GM19023 (cell line): ENCODE results near the gene CSMD2.

Experiments
- ATAC-seq: cut with Tn5 transposase; IDR thresholded peaks from one replicate; pipeline ENCODE4 v1.9.1; 2021; ENCODE audit warnings: mild to moderate bottlenecking, moderate library complexity; ENCODE audit not compliant: unreplicated experiment

CSMD2 gene

DNA sequence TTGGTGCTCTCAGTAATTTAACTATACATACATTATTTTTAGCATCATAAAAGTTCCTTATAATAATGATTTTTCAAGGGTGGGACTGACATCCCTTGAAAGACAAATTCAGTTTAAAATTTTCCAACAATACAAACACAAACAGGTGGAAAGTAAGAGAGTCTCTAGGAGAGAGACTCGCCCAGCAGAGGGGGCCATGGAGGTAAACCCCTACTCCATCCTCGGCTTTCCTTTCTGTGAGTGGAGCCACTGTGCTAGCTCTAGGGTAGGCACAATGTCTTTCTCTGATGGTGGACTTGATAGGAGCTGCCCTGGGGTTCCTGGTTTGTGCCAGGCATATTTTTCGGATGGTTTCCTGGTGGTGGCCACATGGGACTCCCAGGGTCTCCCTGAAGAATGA lies 8.3 kb downstream of the CSMD2 start:
- no peak for ATAC-seq

DNA sequence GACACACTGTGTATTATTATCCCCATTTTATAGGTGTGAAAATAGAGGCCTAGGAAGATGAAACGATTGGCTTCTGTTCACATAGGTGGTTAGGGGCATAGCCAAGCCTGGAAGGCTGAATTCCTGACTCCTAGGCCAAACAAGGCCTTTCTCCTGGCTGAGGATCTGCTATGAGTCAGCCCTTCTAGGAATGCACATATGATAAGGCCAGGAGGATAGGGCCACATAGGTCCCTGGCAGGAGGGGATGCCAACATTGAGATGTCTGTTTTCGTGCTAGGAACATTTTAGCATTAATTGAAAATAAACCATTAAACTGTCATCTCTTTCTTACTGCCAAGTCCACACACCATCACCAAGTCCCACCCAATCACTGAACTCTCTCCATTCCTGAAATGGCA lies 9.2 kb downstream of the CSMD2 start:
- ATAC-seq = no peak

- ATAC-seq = no peak
Measured at GRCh38 chr1:34153246-34153645, 11.8 kb downstream of the CSMD2 start.

DNA sequence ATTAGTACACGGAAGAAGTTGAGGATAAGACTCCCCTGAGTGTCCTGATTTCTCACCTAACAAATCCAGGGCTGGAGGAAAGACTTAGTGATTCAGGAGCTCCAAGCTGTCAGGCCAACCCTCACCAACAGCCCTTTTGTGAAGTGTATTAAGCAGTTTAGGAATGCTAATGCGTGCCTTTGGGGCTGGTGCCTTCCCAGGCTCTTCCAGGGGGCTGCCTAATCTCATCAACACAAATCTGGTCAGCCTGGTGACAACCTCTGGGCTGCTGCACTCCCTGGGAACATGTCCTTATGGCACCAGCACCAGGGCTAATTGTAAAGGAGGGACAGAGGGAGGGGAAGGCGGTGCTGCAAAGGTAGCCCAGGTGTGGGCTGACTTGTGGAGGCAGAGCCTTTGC lies 15.5 kb downstream of the CSMD2 start:
- no peak for ATAC-seq

DNA sequence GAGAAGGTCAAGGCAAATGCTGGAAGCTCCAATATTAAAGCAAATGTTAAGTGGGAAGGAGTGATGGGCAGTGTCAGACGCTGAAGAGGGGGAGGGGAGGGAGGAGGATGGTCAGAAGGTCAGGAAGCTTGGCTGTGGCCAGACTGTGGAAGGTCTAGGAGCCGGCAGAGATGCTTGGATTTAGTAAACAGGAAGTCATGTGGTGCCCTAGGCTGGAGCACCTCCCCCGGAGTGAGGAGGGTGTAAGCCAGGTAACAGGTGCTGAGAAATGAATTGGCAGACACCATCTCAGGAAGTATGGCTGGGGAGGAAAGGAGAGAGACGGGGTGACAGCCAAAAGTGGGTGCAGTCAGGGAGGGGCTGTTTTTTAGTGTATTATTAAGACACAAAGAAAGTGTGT lies 17.7 kb downstream of the CSMD2 start:
- no peak for ATAC-seq

DNA sequence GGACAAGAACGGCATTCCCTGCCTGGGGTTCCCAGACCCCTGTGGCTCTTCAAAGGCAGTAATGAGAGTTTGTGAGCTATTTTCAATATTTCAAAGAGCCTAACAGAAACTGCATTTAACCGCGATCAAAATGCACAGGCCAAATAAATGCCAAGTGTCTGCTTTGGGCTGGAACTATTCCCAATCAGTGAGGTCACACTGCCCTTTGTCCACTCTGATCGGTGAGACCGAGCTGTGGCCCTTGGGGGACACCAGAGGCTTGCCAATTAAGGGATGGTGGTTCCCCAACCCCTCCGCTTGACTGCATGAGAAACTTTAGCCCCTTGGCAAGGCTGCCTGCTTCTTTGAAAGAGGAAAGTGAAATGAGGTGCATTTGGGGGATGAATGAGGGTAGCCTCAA lies 20.3 kb downstream of the CSMD2 start:
- ATAC-seq = no peak

DNA sequence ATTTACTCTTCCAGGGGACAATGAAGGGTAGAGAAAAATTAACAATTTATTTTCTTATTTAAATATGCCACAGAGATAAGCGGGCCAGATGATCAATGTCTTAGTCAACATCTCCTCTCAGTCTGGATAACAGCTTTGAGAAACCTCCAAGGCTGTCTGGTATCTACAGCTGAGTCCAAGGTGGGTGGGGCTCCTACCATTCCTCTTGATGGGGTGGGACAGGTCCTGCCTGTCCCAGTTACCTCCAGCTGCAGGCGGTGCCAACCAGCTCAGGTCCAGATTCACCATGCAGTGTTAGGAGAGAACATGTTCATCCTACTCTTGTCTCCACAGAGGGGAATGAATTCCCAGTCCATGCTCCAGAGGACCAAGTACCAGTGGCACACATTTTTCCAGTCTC lies 21.1 kb downstream of the CSMD2 start:
- ATAC-seq = no peak

DNA sequence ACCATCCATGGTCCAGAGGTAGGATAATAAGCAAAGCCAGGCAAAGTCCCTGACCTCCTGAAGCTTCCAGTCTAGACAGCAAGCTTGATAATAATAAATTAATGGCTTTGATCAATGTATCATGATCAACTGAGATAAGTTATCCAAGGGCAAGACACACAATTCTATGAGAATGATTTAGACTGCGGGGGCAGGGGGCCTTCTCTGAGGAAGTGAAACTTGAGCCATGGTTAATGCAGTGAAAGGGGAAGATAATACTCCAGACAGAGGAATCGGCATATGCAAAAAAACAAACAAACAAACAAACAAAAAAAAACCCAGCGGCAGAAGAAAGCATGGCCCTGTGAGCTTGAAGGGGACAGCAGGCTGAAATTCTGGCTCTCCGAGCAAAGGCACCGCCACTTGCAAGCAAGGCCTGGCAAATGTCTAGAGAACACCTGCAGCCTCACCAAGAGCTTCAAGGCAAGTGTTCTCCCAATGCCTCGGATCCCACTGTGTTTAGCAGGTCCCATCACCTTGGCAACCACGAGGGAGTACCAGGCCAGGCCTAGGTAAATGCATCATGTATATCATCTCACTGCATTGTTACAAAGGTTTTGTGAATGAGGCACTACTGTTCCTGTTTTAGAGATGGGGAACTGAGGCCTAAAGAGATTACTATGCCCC lies 24.9 kb downstream of the CSMD2 start:
- ATAC-seq = no peak

DNA sequence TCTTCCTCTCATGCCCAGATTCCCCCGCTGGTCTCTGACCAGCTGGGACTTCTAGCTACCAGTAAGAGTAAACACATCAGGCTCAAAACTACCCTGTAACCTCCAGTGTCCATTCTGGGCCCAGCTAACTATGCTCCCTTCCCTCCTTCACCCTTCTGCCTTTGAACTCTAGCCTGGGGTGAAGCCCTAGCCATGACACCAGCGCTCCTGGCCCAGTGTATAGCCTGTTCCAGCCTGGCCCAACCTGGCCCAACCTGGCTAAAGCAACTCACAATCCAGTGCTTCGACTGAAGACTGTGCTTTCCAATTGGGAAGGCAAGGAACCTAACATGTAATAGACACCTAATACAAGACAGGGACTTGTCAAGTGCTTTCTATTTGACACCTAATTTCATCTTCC lies 27.6 kb downstream of the CSMD2 start:
- no peak for ATAC-seq

GRCh38 chr1:34132161-34132420 lies 32.9 kb downstream of the CSMD2 start:
- no peak for ATAC-seq

DNA sequence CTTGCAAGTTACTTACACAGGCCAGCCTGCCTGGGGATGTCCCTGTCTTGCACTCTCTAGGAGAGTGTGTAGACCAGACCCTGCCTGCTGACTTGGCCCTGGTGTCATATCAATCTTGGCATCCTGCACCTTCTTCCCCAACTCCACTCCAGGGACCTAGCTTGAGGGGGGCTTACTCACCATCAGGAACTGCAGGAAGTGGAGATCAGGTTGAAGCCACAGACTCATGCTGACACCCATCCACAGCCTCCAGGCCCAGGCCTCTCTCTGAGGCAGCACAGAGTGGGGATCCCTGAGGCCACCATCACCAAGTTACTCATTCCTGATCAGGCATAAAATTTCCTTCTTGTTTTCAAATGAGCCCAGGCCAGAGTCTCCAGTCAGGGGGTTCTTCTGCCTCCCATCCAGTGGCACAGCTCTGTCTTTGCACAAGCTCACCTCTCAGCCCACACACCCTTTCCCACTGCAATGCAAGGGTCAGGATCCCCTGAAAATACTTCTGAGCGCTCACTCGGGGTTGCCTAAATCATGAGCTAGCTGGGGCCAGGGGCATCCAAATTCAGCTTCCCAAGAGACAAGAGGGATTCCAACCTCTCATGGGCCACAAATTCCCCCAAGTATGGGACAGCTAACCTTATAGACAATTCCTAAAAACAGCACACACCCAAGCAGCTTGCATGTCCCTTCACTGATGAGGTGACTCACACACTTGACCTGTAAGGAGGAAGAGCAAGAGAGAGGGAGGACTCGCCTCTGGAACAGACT lies 33.5 kb downstream of the CSMD2 start:
- no peak for ATAC-seq

DNA sequence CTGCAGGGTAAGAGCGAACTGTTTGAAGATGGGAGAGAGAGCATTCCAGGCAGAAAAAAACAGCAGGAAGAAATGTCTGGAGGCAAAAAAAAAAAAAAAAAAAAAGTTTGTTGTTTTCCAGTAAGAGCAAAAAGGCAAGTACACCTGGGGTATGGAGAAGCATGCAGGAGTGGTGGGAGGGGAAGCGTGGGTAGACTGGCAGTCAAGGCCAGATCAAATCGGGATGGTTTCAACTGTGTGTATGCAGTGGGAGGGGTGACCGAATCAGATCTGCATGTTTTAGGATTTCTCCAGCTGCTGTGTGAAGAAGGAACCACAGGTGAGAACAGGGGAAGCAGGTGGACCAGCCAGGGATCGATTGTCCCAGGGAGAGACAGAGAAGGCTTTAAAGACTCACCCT lies 34.7 kb downstream of the CSMD2 start:
- no peak for ATAC-seq

GRCh38 chr1:34129630-34130029 lies 35.4 kb downstream of the CSMD2 start:
- no peak for ATAC-seq

GRCh38 chr1:34128186-34128889 lies 36.7 kb downstream of the CSMD2 start:
- no peak for ATAC-seq

DNA sequence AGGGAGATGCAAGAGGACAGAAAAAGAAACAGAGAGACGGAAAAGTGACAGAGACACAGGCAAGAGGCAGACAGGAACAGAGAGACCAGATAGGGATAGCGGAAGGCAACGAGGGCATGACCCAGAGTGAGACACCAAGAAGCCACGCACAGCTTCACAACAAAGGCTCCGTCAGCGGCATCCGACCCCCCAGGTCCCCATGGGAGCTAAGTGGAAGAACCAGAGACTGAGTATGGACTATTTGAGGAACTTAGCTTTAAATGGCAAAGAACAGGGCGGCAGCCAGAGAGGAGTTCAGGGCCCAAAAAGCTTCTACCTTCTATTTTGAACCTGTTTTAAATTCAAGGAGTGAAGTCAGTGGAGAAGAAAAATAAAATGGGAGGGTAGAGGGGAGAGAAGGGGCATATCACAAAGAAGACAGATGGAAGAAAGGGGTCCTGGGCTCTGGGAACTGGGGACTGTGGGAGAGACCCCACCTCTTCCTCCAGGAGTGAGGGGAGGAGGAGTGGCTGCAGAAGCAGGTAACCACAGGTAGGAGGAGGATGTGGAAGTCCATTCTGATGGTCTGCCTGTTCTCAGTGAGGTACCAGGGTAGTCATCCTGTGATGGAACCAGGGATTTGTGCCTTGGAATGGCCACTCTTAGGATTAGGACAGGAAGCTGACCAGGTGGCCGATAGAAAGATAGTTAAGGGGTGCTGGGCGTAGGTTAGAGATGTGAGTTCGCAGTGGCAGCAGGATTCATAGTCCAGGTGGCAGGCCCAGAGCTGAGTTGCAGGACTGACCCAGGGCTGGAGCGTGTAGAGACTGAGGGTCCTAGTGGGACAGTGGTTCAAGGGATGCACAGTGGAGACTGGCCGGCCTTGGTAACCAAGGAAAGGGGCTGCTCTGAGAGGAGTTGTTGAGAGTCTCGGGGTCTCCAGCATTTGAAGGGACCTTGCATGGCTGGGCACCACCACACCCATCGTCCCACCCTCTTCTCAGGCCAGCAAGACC lies 37.7 kb downstream of the CSMD2 start:
- no peak for ATAC-seq

DNA sequence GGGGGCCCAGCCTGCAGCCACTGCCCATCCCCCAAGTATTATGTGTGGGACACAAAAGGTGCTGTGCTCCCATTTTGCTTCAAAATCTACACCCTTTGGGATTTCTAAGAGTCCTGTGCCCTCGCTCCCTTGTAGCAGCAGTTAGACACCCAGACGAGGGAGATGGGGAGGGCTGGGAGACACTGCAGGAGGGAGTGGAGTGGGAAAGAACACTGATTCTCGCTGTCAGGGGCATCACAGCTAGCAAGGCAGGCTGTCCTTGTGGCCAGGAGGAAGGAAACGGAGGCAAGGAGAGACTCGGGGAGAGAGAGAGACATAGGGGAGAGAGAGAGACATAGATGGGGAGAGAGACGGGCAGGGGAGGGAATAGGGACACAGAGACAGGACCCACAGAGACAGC lies 38.5 kb downstream of the CSMD2 start:
- ATAC-seq = no peak

DNA sequence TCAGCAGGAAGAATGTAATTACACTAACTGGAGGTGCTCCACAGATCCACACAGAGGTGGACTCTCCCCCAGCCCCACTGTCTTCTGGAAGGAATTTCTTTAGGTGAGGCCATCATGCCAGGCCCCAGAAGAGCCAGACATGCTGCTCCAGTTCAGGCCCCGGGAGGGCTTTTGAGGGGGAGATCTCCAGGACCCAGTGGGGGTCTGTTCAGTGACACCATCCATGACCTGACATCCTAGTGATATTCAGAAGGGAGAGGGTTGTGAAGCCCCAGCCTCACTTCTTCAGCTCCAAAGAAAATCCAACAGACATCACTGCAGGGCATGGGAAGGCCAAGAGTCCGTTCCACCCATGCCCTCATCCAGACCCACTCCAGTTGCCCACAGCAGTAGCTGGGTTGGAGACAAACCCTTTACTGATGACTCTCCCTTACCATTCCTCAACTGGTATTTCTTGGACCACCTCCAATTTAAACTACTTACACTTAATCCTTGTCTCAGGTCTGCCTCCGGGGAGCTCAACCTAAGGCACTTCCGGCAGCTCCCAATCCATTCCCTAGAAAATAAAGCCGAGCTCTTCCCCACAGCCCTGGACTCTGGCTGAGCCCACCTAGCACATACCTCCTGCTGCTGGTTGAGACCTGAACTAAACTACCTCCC lies 39.2 kb downstream of the CSMD2 start:
- no peak for ATAC-seq

GRCh38 chr1:34122080-34122932 lies 42.7 kb downstream of the CSMD2 start:
- ATAC-seq = no peak

DNA sequence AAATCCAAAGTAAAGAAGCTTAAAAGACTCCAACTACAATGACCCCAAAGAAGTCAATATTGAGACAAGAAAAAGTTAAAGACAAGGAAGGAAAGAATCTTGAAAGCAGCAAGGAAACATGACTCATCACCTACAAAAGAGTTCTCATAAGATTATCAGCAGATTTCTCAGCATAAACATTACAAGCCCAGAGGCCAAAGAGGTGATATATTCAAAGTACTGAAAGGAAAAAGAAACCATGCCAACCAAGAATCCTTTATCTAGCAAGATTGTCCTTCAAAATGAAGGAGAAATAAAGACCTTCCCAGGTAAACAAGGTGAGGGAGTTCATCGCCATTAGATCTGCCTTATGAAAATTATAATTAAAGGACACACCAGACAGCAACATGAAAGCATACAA lies 49.8 kb downstream of the CSMD2 start:
- ATAC-seq = no peak

GRCh38 chr1:34113887-34114286 lies 51.1 kb downstream of the CSMD2 start:
- no peak for ATAC-seq
